Neuron (in vitro differentiated cells): ENCODE results near the gene ARL5C.
"Not testable (repeated sequence)": the region's sequence is repeated elsewhere in the genome, so short reads cannot be mapped to it uniquely, and the experiment has no call there.

Experiments used
- H2AFZ ChIP-seq: one replicate; pipeline ENCODE4 v1.6.1; 2013; ENCODE audit warnings: low read depth, mild to moderate bottlenecking, inconsistent platforms, low read length, moderate library complexity
- H3K27me3 ChIP-seq: one replicate; pipeline ENCODE4 v1.6.1; 2013; ENCODE audit warnings: low read length; ENCODE audit not compliant: insufficient read depth
- H3K36me3 ChIP-seq: one replicate; pipeline ENCODE4 v1.6.1; 2013; ENCODE audit warnings: low read length; ENCODE audit not compliant: insufficient read depth
- H3K4me1 ChIP-seq: one replicate; pipeline ENCODE4 v1.6.1; 2013; ENCODE audit warnings: low read length; ENCODE audit not compliant: insufficient read depth
- H3K4me3 ChIP-seq: 2 replicates; pipeline ENCODE4 v1.5.1; 2013; ENCODE audit warnings: mild to moderate bottlenecking, low read length, moderate library complexity
- H3K9me3 ChIP-seq: one replicate; pipeline ENCODE4 v1.6.1; 2013; ENCODE audit warnings: low read length

Gene ARL5C

GRCh38 chr17:39169518-39169917, 3.6 kb upstream of the ARL5C start:
- Histone ChIP-seq H3K9me3 (no peaks in the 10 kb centered on the region), H3K36me3 (no peaks in the 10 kb centered on the region), H3K4me1 (peaks cover 8% of the 10 kb centered on the region), H3K4me3 (no peak overlapping the region), H3K27me3 (peaks cover 25% of the 10 kb centered on the region), H2AFZ (no peak overlapping the region)

- no peaks in the 10 kb centered on the region for H3K9me3 ChIP-seq
- peaks cover 25% of the 10 kb centered on the region for H3K27me3 ChIP-seq
- no peak overlapping the region for H3K4me3 ChIP-seq
- no peak overlapping the region for H2AFZ ChIP-seq
- H3K4me1 ChIP-seq, result peaks cover 9% of the 10 kb centered on the region
- no peaks in the 10 kb centered on the region for H3K36me3 ChIP-seq
These were observed 3.1 kb upstream of the ARL5C start for GRCh38 chr17:39169101-39169500.

GRCh38 chr17:39168503-39168902, 2.5 kb upstream of the ARL5C start:
- H3K4me3 ChIP-seq, H2AFZ ChIP-seq, H3K9me3 ChIP-seq, H3K36me3 ChIP-seq, H3K4me1 ChIP-seq: not testable (repeated sequence)
- peaks cover 25% of the 10 kb centered on the region for H3K27me3 ChIP-seq

GRCh38 chr17:39167476-39167875, 1.5 kb upstream of the ARL5C start:
- Histone ChIP-seq H3K36me3 (no peaks in the 10 kb centered on the region), H3K4me3 (no peak overlapping the region), H3K9me3 (no peaks in the 10 kb centered on the region), H2AFZ (no peak overlapping the region), H3K4me1 (peaks cover 9% of the 10 kb centered on the region), H3K27me3 (peaks cover 25% of the 10 kb centered on the region)

GRCh38 chr17:39166437-39167335, 725 bp upstream of the ARL5C start:
- Histone ChIP-seq H3K27me3 (peaks cover 25% of the 10 kb centered on the region), H3K36me3 (no peaks in the 10 kb centered on the region), H2AFZ (no peak overlapping the region), H3K4me3 (no peak overlapping the region), H3K9me3 (no peaks in the 10 kb centered on the region), H3K4me1 (peaks cover 9% of the 10 kb centered on the region)

GRCh38 chr17:39165178-39165840, 652 bp downstream of the ARL5C start:
- H3K36me3 ChIP-seq, result no peaks in the 10 kb centered on the region
- peaks cover 9% of the 10 kb centered on the region for H3K4me1 ChIP-seq
- peak overlapping the region; percentile 65 for H3K4me3 ChIP-seq
- H2AFZ ChIP-seq, result peak overlapping the region; percentile 92
- peaks cover 25% of the 10 kb centered on the region for H3K27me3 ChIP-seq
- H3K9me3 ChIP-seq, result no peaks in the 10 kb centered on the region

GRCh38 chr17:39164675-39165143, 1.3 kb downstream of the ARL5C start:
- Histone ChIP-seq H3K4me1 (peaks cover 9% of the 10 kb centered on the region), H2AFZ (peak overlapping the region; percentile 92), H3K36me3 (no peaks in the 10 kb centered on the region), H3K4me3 (peak overlapping the region; percentile 65), H3K9me3 (no peaks in the 10 kb centered on the region), H3K27me3 (peaks cover 25% of the 10 kb centered on the region)

GRCh38 chr17:39161962-39162361, 4.0 kb downstream of the ARL5C start:
- Histone ChIP-seq H3K9me3 (no peaks in the 10 kb centered on the region), H3K27me3 (peaks cover 24% of the 10 kb centered on the region), H3K4me3 (no peak overlapping the region), H3K4me1 (peaks cover 9% of the 10 kb centered on the region), H2AFZ (no peak overlapping the region), H3K36me3 (no peaks in the 10 kb centered on the region)

- no peak overlapping the region for H3K4me3 ChIP-seq
- H3K36me3 ChIP-seq, result no peaks in the 10 kb centered on the region
- no peaks in the 10 kb centered on the region for H3K9me3 ChIP-seq
- H3K4me1 ChIP-seq, result no peaks in the 10 kb centered on the region
- H3K27me3 ChIP-seq, result no peaks in the 10 kb centered on the region
- H2AFZ ChIP-seq, result no peak overlapping the region
These were observed 7.3 kb downstream of the ARL5C start for GRCh38 chr17:39158623-39159022.

GRCh38 chr17:39156491-39156890, 9.5 kb downstream of the ARL5C start:
- no peak overlapping the region for H2AFZ ChIP-seq
- no peaks in the 10 kb centered on the region for H3K9me3 ChIP-seq
- peaks cover 7% of the 10 kb centered on the region for H3K27me3 ChIP-seq
- no peaks in the 10 kb centered on the region for H3K36me3 ChIP-seq
- H3K4me3 ChIP-seq, result no peak overlapping the region
- peaks cover 13% of the 10 kb centered on the region for H3K4me1 ChIP-seq

GRCh38 chr17:39155654-39156053, 10.3 kb downstream of the ARL5C start:
- Histone ChIP-seq H2AFZ (no peak overlapping the region), H3K4me3 (no peak overlapping the region), H3K9me3 (no peaks in the 10 kb centered on the region), H3K36me3 (no peaks in the 10 kb centered on the region), H3K27me3 (peaks cover 14% of the 10 kb centered on the region), H3K4me1 (peaks cover 16% of the 10 kb centered on the region)

GRCh38 chr17:39153599-39154051, 12.3 kb downstream of the ARL5C start:
- Histone ChIP-seq H3K4me3 (peak overlapping the region; percentile 69), H3K27me3 (peaks cover 32% of the 10 kb centered on the region), H3K36me3 (no peaks in the 10 kb centered on the region), H2AFZ (peak overlapping the region; percentile 90), H3K9me3 (no peaks in the 10 kb centered on the region), H3K4me1 (peaks cover 16% of the 10 kb centered on the region)
